Neural cell (in vitro differentiated cells): Measurements from ENCODE around the gene CRABP2.
A peak's percentile ranks its signal among the peaks of the same experiment; 100 is the strongest.

Experiments
- EP300 ChIP-seq: fragments of 450-650 bp; conservative IDR thresholded peaks from 2 replicates; pipeline ENCODE4 v1.6.1; 2014; ENCODE audit warnings: antibody characterized with exemption, mild to moderate bottlenecking, moderate library complexity; ENCODE audit not compliant: poor library complexity, severe bottlenecking
- MXI1 ChIP-seq: fragments of 450-650 bp; conservative IDR thresholded peaks from 2 replicates; pipeline ENCODE4 v1.6.1; 2014; ENCODE audit warnings: antibody characterized with exemption, mild to moderate bottlenecking; ENCODE audit not compliant: poor library complexity, severe bottlenecking
- POLR2AphosphoS5 ChIP-seq: IDR thresholded peaks from 2 replicates; pipeline ENCODE4 v1.6.1; 2012
- TAF1 ChIP-seq: IDR thresholded peaks from 2 replicates; pipeline ENCODE4 v1.6.1; 2012; ENCODE audit warnings: low read depth
- TF ChIP-seq, protein P1 (sequence below): fragments of 450-650 bp; IDR thresholded peaks from 2 replicates; pipeline ENCODE4 v1.5.1; 2014; ENCODE audit warnings: antibody characterized with exemption, mild to moderate bottlenecking, moderate library complexity; ENCODE audit not compliant: poor library complexity, severe bottlenecking

DNA sequence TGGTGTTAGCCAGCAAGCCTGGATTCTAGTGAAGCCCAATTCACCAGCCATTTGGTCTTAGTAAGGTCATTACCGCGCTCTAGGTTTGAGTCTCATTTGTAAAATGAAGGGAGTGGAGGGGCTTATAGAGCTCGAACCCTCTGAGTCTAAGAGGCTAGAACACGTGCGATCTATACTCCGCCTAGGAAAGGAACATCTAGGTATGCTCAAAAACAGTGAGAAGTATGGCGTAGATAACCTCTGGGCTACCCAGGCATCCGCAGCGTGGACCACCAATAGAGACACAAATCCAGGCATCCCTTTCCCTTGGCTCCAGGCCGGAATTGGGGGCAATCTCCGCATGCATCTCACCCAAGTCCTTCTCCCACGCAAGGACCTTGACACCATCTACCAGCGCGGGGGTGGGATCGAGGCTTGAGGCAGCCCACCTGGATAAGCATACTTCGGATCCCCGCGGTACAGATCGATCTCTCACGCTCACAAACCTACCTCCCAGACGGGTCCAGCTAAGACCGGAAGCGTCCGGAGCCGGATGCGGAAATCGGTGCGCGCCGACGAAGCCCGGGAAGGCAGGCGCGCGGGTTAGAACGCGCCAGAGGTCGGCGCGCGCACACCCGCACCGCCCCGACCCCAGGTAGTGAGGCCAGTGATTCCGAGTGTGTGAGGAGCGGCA lies 22.7 kb upstream of the CRABP2 start, which contains the start of gene METTL25B:
- no peak for TF ChIP-seq EP300
- TF ChIP-seq POLR2AphosphoS5 = peak; percentile 71
- TF ChIP-seq, protein P1, sequence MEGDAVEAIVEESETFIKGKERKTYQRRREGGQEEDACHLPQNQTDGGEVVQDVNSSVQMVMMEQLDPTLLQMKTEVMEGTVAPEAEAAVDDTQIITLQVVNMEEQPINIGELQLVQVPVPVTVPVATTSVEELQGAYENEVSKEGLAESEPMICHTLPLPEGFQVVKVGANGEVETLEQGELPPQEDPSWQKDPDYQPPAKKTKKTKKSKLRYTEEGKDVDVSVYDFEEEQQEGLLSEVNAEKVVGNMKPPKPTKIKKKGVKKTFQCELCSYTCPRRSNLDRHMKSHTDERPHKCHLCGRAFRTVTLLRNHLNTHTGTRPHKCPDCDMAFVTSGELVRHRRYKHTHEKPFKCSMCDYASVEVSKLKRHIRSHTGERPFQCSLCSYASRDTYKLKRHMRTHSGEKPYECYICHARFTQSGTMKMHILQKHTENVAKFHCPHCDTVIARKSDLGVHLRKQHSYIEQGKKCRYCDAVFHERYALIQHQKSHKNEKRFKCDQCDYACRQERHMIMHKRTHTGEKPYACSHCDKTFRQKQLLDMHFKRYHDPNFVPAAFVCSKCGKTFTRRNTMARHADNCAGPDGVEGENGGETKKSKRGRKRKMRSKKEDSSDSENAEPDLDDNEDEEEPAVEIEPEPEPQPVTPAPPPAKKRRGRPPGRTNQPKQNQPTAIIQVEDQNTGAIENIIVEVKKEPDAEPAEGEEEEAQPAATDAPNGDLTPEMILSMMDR = no peak
- peak; percentile 14 for TF ChIP-seq TAF1
- peak; percentile 89 for TF ChIP-seq MXI1
